Left cardiac atrium (tissue), 4 donors: ENCODE data around the gene CIT. TPM values are rescaled to one million over a fixed set of nuclear protein-coding genes. Genes with fewer than 3 reads are reported as not detected.

Experiments used
- ATAC-seq, 2 donors: fragments of 200-7000 bp; cut with Tn5 transposase; one replicate each; pipeline ENCODE4 v1.9.1; 2020; ENCODE audit warnings: mild to moderate bottlenecking in 2 of 2, moderate library complexity in 2 of 2
- DNase-seq: peaks from one replicate; pipeline ENCODE4 v3.0.0-alpha.2; 2020
- intact Hi-C, 2 donors: fragments of 100-400 bp; cut with DNase I; formaldehyde crosslinking; loops; one replicate each; pipeline versions ENCODE4 v1.14.1 to v1.15.1; 2022 to 2023
- total RNA-seq, 2 donors: library from RNA; stranded (reverse); fragmentation: NEBNext Ultra II Directional; extraction: Animal tissue kit (Norgen Biotek cat#: 25700); gene quantifications; one replicate each; pipeline ENCODE4 v1.2.1, GENCODE V29; 2021
- donor health status: DM: no; HTN: yes; CAD: no.
- donor health status: DM: no; HTN: yes; CAD: no; lungs with severe emphysema.
- donor health status: DM: yes; HTN: yes; CAD: no.
- donor health status: Dilated cardiomyopathy.

Gene CIT
- total RNA-seq, 2 donors from 2014 or later: 1.7 to 3.1 TPM

DNA sequence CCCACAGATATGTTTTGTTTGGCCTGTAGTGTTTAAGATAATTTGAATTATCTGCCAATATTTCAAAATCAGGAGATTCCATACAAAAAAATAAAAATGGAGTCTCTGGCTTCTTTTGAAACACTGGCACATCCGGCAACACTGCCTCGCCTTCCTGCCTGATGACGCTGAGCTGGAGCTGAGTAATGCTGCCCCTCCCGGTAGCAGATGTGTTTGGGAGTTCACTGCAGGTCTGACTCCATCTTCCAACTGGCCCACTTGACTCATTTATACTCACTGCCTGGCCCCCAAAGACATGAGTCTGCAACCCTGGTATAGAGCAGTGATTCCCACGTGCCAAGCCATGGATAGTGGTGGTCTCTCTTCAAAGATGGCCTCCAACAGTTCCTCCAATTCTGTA lies 7.4 kb downstream of the CIT start:
- intact Hi-C loops: no loop called here
- ATAC-seq (peak in 1 of 2 donors; percentile 87), DNase-seq (peak; percentile 62)

DNA sequence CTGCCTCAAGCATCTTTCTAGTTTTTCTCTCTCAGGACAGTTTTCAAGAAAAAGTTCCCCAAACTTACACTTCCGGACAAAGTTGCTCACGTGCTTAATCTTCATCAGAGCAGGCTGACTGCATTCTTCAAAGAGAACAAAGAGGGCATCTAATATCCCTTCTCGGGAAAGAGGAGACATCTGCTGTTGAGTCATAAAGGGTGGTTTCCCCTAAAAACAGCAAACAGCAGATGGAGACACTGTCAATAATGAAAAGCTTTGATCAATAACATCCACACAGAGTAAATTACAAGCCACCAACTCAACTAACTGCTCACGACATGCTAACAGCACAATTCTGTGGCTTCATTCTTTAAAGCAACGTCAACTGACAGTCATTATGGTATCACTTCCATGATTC lies 8.1 kb downstream of the CIT start:
- intact Hi-C loops: no loop called here
- ATAC-seq: no peak
- no peak for DNase-seq

GRCh38 chr12:119864591-119864990 lies 12.5 kb downstream of the CIT start:
- DNase-seq (no peak), ATAC-seq (no peak)
- intact Hi-C loops: no loop called here

DNA sequence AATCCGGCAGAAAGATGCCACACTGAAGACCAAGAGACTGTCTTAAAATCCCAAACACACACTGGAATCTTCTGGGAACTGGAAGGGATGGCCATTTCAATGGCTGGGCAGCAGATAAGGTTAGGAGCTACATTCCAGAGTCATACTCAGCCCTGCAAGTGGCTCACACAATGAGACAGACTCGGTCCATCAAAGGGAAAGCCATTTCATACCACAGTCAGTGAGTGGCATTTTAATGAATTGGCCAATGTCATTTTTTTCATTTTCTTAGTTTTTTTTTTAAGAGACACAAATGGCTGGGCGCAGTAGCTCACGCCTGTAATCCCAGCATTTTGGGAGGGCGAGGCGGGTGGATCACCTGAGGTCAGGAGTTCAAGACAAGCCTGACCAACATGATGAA lies 17.9 kb downstream of the CIT start:
- ATAC-seq (no peak), DNase-seq (no peak)
- intact Hi-C loops: no loop called here

- no peak for ATAC-seq
- intact Hi-C loops: no loop called here
- DNase-seq: no peak
Measured at GRCh38 chr12:119857041-119857591, 20.0 kb downstream of the CIT start.

DNA sequence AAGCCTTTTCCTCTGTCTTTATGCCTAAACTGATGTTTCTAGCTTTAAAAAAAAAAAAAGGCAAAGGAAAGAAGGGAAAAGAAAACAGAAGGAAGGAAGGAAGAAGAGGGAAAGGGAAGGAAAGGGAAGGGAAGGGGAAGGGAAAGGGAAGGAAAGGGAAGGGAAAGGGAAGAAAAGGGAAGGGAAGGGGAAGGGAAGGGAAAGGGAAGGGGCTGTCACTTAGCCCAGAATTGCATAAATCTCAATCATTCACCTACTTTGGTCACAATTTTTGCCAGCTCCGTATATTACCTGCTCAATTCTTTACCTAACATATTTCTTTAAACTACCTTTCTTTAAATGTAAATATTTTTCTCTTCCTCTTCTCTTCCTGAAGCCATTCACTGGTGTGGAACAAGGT lies 26.8 kb downstream of the CIT start:
- intact Hi-C loops: no loop called here
- DNase-seq (no peak), ATAC-seq (no peak)

DNA sequence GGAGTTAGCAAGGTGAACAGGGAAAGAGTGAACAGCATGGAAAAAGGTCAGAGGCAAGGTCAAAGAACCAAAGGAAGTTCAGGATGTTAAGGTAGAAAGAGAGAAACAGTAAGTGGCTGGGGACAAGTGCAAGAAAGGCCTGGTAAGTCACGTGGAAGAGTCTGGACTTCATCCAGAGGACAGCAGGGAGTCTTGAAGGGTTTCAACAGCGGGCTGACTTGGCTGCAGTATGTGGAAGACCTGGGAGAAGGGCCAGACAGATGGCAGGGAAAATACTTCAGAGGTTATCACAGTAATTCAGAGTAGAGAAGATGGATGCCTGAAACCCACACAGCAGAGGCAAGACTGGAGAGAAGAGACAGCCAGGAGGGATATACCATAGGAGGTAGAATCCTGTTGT lies 34.0 kb downstream of the CIT start:
- intact Hi-C loops: no loop called here
- ATAC-seq: peak; percentile 41 to 67
- DNase-seq: no peak

DNA sequence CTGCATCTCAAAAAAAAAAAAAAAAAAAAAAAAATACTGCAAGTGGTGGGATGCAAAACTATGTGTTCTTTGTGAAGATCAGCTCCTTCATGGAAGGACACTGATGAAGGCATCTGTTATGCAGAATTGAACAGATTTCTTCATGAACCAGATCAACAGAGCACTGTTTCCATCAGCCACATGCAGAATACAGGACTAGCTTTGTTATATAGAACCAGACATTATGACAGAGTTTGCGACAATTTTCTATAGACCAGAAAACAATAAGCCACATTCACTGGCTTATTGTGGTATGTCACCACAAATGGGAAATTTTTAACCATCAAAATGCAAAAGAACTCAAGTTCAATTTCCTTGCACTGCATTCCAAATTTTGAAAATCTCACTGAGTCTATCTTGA lies 34.7 kb downstream of the CIT start:
- ATAC-seq: no peak
- intact Hi-C loops: no loop called here
- DNase-seq: no peak

- intact Hi-C loops: no loop called here
- DNase-seq (no peak), ATAC-seq (no peak)
Measured at GRCh38 chr12:119841433-119842210, 35.5 kb downstream of the CIT start.

DNA sequence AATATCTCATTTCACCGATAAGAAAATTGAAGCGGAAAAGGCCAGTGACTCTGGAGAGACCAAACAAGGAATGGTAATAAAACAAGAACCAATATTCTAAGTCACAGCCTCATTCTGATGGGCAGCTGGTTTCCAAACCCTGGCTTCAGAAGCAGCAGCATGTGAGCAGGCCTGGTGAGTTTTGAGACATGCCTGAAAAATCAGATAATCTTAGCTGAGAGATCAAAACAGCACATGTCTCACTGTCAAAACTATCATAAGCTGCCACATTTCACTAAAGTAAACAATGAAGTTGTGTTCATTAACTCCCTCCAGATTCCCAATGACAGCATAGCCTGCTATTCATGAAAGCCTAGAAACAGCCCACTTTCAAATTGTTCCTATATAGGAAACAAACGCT lies 36.5 kb downstream of the CIT start:
- DNase-seq (no peak), ATAC-seq (no peak)
- intact Hi-C loops: no loop called here

GRCh38 chr12:119840168-119840567 lies 37.0 kb downstream of the CIT start:
- DNase-seq (no peak), ATAC-seq (no peak)
- intact Hi-C loops: no loop called here

- intact Hi-C loops: no loop called here
- ATAC-seq: no peak
- DNase-seq: no peak
Measured at GRCh38 chr12:119838826-119839600, 38.1 kb downstream of the CIT start.

DNA sequence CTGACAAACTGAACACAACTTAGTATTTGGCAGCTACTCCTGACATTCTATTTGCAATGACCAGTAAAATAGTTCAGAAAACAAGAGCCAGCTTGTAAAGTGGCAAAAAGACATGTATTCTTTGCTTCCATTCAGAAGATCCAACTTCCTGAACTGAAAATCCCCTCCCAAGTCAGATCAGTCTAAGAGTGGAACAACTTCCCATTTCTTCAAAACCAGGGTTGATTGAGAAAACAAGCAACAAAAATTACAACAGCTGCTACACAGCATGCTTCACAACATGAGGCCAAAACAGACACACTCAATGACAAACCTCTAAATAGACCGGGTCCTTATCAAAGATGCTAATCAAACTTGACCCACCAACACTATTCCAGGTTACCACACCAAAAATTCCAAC lies 40.3 kb downstream of the CIT start:
- intact Hi-C loops: no loop called here
- ATAC-seq (no peak), DNase-seq (no peak)

GRCh38 chr12:119835068-119835467 lies 42.1 kb downstream of the CIT start:
- no peak for ATAC-seq
- DNase-seq: no peak
- intact Hi-C loops: no loop called here

GRCh38 chr12:119829439-119829838 lies 47.7 kb downstream of the CIT start:
- ATAC-seq: no peak
- intact Hi-C loops: no loop called here
- no peak for DNase-seq

DNA sequence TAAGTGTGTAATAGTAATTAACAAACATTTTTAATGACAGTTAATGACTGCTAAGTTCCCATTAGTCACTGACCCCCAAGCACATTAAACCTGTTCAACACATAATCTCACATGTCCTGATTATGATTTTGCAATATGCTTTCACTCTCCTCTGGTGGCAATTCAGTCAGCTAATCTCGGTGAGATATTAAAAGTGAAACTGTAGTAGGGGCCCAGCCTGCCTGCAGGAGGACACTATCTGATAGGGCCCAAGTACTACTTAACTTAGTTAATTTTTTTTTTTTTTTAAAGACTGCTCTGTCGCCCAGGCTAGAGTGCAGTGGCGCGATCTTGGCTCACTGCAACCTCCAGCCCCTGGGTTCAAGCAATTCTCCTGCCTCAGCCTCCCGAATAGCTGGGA lies 48.8 kb downstream of the CIT start:
- DNase-seq (no peak), ATAC-seq (no peak)
- intact Hi-C loops: no loop called here

- DNase-seq (no peak), ATAC-seq (no peak)
- intact Hi-C loops: no loop called here
Measured at GRCh38 chr12:119827760-119828159, 49.4 kb downstream of the CIT start.

DNA sequence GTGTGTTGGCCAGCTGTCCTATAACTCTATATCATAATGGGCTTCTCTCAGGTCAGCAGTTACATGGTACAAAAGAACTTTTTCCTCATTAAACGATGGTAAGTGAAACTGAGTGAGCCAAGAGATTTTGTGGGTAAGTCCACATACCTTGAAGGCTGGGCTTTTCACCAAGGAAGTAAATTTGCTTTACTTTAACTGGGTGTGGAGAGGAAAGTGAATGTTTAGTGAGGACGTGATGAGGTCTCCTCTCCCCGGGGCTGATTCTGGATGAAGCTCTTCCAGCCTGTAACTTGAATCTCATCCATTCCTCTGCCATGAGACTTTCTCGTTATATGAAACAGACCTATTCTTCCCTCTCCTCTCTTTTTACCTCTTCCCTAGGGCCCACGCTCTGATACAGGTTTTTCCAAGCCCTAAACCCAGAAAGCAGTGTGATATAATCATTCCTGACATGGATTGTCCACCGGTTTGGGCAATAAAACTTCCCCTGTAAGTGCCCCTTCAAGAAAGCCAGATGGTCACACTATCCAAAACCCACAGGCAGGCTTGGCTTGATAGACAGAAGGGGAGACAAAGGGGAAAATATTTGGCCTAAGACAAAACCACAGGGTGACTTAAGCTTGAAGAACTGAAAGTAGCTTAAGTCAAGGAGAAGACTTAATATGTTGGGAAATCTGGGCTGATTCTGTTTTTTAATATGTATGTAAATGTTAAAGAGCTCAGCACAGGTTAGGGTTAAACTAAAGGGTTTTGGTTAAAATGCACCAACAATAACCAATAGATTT lies 50.3 kb downstream of the CIT start:
- DNase-seq (no peak), ATAC-seq (no peak)
- intact Hi-C loops: no loop called here

DNA sequence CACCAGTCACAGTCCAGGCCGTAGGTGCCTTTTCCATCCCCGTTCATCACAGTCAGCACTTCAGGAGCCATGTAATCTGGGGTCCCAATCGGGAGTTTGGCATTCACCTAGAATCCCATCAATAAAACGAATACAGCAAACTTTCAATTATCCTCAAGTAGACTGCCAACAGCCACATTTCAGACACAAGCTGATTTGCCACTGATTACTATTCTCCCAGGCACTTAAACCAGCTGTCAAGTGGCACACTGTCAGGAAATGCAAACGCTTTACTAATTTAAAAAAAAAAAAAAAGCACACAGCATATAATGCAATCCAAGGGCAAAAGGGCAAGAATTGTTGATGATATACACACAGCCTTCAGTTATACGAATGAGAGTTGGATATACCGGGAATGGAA lies 51.9 kb downstream of the CIT start:
- intact Hi-C loops: no loop called here
- DNase-seq (no peak), ATAC-seq (no peak)

GRCh38 chr12:119822046-119822445 lies 55.1 kb downstream of the CIT start:
- no peak for ATAC-seq
- intact Hi-C loops: no loop called here

More at GRCh38 chr12:119822046-119822445, 55.1 kb downstream of the CIT start:
- no peak for DNase-seq
